Measurements from ENCODE around the gene CRY2. TPM values are rescaled to one million over a fixed set of nuclear protein-coding genes. Genes with fewer than 3 reads are reported as not detected.
"Not testable (repeated sequence)": the region's sequence is repeated elsewhere in the genome, so short reads cannot be mapped to it uniquely, and the experiment has no call there.

The CRY2 gene
- total RNA-seq, 1 donor from 2014 or later: 62.3 TPM

DNA sequence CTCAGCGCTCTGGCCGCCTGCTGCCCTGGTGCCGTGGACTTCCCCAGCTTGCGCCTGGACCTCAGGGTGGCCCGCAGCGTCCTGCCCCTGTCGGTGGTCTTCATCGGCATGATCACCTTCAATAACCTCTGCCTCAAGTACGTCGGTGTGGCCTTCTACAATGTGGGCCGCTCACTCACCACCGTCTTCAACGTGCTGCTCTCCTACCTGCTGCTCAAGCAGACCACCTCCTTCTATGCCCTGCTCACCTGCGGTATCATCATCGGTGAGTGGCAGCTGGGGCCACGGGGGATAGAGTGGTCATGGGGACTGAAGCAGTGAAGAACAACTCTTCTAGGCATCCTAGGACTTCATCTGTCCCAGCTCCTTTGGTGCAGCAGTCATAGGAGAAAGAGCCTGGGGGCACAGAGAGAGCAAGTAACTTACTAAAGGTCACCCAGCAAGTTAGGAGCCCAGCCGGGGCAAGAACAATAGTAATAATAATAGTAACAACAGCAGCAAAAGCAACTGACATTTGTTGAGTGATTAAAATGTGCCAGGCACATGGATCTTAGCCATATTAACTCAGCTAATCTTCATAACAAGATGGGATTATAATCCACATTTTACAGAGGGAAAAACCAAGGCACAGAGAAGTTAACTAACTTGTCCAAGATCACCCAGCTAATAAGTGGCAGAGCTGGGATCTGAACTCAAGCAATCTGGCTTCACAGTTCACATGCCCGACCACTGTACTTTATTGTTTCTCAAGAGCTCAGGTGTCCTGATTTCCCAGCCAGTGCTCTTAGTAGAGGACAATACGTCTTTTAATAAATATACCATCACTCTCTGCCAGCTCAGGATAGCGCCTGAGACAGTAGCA lies 41.0 kb upstream of the CRY2 start:
- Histone ChIP-seq H3K27ac (peak overlapping the region; percentile 92), H3K9me3 (no peaks in the 10 kb centered on the region)
- peak; percentile 55 for DNase-seq

DNA sequence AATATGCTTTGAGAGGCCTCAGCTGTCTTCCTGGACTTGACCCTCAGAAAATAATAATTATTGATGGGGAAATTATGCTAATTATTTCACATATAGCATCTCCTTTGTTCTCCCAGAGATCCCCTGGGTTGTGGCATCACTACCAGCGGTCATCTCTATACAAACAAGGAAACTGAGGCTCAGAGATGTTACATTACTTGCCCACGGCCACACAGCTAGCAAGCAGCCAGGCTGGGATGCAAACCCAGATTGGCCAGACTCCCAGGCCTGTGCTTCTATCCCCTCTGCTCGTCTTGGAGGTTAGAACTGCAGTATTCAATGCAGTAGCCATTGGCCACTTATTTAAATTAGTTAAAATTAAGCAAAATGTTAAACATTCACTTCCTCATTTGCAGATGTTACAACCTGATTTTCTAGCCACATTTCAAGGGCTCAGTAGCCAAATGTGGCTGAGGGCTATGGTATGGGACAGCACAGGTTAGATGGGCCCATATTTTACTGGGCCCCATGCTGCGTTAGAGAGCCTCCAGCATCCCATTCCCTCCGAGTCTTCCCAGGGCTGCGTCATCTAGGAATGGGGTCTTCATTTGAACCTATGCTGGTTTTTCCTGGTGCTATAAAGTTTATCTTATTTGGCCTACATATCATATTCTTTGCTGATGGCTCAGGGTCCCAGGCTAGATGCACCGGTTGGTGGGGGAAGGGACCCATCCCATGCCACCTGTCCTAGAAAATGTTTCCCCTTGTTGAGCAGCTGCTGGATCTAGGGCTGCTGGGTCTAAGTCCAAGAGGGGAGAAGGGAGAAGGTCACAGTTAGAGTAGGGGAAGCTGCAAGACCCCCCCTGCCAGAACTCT lies 40.1 kb upstream of the CRY2 start:
- no peaks in the 10 kb centered on the region for H3K9me3 ChIP-seq
- TF ChIP-seq CTCF (IDR thresholded peaks at IDR 0.05): no peak
- H3K4me1 ChIP-seq: peaks cover 40% of the 10 kb centered on the region
- no peak overlapping the region for H3K27ac ChIP-seq
- DNase-seq (no peak), ATAC-seq (no peak)
- intact Hi-C loops (cut with DNase I): no loop called here
- peak overlapping the region; percentile 90 for H3K4me3 ChIP-seq
- H3K36me3 ChIP-seq: peaks cover 43% of the 10 kb centered on the region
- H3K27me3 ChIP-seq (ENCODE audit: low read depth): no peaks in the 10 kb centered on the region

More for the DNA sequence above, 41.0 kb upstream of the CRY2 start:
- H3K36me3 ChIP-seq: peaks cover 34% of the 10 kb centered on the region
- H3K4me3 ChIP-seq: peak overlapping the region; percentile 90
- TF ChIP-seq CTCF (IDR thresholded peaks at IDR 0.05): no peak
- H3K4me1 ChIP-seq: peaks cover 40% of the 10 kb centered on the region
- intact Hi-C loops (cut with DNase I): no loop called here
- no peaks in the 10 kb centered on the region for H3K27me3 ChIP-seq (ENCODE audit: low read depth)
- no peak for ATAC-seq

DNA sequence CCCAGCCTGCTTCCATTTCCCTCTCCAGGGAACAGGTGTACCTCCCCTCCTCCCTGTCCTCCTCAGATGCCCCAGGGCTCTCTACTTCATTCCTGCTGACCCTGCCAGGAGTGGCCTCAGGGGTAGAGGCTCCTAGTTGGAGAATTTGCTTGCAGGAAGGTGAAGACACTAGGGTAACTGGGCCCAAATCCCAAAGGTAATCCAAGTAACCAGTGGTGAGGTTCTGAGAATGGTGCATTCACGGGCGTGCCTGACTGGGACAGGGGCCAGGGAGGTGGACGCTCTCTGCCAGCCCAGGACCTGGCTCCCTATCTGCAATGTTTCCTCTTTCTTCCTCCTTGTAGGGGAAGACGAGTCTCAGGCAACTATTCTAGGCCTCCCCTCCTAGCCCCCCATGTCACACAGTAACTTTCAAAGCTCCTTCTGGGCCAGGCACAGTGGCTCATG lies 39.5 kb upstream of the CRY2 start:
- Histone ChIP-seq H3K36me3 (peaks cover 49% of the 10 kb centered on the region), H3K4me3 (no peak overlapping the region), H3K27ac (no peak overlapping the region), H3K4me1 (peaks cover 40% of the 10 kb centered on the region), H3K27me3 (ENCODE audit: low read depth) (no peaks in the 10 kb centered on the region), H3K9me3 (no peaks in the 10 kb centered on the region)
- intact Hi-C loops (cut with DNase I): no loop called here
- no peak for DNase-seq
- no peak for TF ChIP-seq CTCF (IDR thresholded peaks at IDR 0.05)
- no peak for ATAC-seq

DNA sequence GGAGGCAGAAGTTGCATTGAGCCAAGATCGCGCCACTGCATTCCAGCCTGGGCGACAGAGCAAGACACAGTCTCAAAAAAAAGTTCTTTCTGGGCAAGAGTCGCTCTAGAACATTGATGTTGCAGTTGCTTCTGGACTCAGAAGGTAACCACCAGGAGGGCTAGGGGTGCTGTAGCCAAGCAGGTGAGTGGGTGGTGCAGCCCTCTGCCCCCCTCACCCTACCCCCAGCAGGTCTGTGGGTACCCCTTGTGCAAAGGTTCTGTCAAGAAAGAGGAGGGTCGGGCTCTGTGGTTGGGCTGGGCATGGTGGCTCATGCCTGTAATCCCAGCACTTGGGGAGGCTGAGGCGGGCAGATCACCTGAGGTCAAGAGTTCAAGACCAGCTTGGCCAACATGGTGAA lies 38.8 kb upstream of the CRY2 start:
- ATAC-seq; H3K27ac ChIP-seq; H3K9me3 ChIP-seq; intact Hi-C loops (cut with DNase I); DNase-seq; H3K27me3 ChIP-seq (ENCODE audit: low read depth); H3K4me3 ChIP-seq: not testable (repeated sequence)
- peaks cover 49% of the 10 kb centered on the region for H3K36me3 ChIP-seq
- H3K4me1 ChIP-seq: peaks cover 40% of the 10 kb centered on the region

- peaks cover 40% of the 10 kb centered on the region for H3K4me1 ChIP-seq
- no peak overlapping the region for H3K4me3 ChIP-seq
- ATAC-seq (no peak), DNase-seq (no peak)
- intact Hi-C loops (cut with DNase I): no loop called here
- H3K27me3 ChIP-seq (ENCODE audit: low read depth): no peaks in the 10 kb centered on the region
- no peaks in the 10 kb centered on the region for H3K9me3 ChIP-seq
- TF ChIP-seq CTCF (IDR thresholded peaks at IDR 0.05): no peak
- H3K36me3 ChIP-seq: peaks cover 49% of the 10 kb centered on the region
- no peak overlapping the region for H3K27ac ChIP-seq
Observed at GRCh38 chr11:45809456-45810395, 37.5 kb upstream of the CRY2 start.
